ENCODE results near the gene DNASE2. TPM values are rescaled to one million over a fixed set of nuclear protein-coding genes. Genes with fewer than 3 reads are reported as not detected.

DNASE2 gene
- polyA plus RNA-seq, 3 donors: 38.8 to 91.6 (median 44.8) TPM

DNA sequence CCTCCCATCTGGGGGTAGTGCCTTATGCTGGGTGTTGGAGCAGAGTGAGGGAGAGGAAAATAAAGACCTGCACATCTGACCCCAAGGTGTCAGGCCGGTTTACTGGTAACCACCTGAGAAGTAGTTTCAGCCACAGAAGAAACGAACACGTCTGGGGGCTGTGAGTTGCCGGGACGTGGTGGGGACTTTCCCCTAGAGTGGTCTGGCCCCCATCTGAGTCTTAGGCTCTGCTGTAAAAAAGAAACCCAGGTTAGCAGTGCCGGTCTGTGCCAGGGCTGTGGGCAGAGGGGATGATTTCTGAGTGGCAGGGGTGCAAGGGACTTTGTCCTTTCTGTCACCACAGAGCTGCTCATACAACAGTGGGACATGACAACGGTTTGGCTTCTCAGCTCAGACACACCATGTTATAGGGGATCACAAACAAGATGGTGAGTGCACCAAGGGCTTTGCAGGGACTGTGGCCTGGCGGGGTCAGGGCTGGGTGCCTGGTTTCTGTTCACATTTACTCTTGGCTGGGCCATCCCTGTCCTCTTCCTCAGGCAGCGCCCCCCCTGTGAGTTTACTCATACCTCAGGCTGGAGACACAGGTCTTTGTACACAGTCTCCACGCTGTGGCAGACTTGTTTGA is 18.8 kb upstream of the DNASE2 start:
- Histone ChIP-seq H3K4me2 (replicated peaks; ENCODE audit: extremely low read depth, low read length, poor library complexity, severe bottlenecking) (no peak overlapping the region), H3K79me2 (ENCODE audit: insufficient read depth, low read length) (no peaks in the 10 kb centered on the region), H3K4me1 (ENCODE audit: control insufficient read depth in 1 of 2, insufficient read depth in 2 of 2, low read length in 2 of 2) (no peaks in the 10 kb centered on the region), H3K9ac (ENCODE audit: insufficient read depth, low read length, poor library complexity, severe bottlenecking) (no peak overlapping the region), H3K27me3 (ENCODE audit: control insufficient read depth in 2 of 2, insufficient read depth in 2 of 2, low read length in 2 of 2) (no peaks in the 10 kb centered on the region), H4K20me1 (ENCODE audit: insufficient read depth, low read length) (no peaks in the 10 kb centered on the region), H3K36me3 (replicated peaks in 1 of 2; ENCODE audit: control insufficient read depth in 1 of 2, insufficient read depth in 2 of 2, low read length in 2 of 2) (peaks cover 29 to 49% of the 10 kb centered on the region in 2 donors), H3K4me3 (replicated peaks in 1 of 3; ENCODE audit: low read depth in 2 of 3, low read length in 3 of 3) (no peak overlapping the region), H3K9me3 (replicated peaks in 1 of 2; ENCODE audit: control insufficient read depth in 1 of 2, insufficient read depth in 1 of 2, low read length in 2 of 2) (no peaks in the 10 kb centered on the region), H2AFZ (ENCODE audit: insufficient read depth, low read depth, low read length, poor library complexity, severe bottlenecking) (no peak overlapping the region), H3K27ac (ENCODE audit: low read depth in 1 of 2, low read length in 2 of 2) (no peak overlapping the region)
- Mint-ChIP-seq H3K4me3 (no peak overlapping the region), H3K9me3 (no peaks in the 10 kb centered on the region), H3K36me3 (peaks cover 38 to 66% of the 10 kb centered on the region in 2 donors), H3K27me3 (ENCODE audit: low read depth in 3 of 3) (peaks cover 0 to 3% (median 0%) of the 10 kb centered on the region in 3 donors), H3K27ac (no peak overlapping the region), H3K4me1 (no peaks in the 10 kb centered on the region)
- no peak for DNase-seq
- TF ChIP-seq, protein P1, sequence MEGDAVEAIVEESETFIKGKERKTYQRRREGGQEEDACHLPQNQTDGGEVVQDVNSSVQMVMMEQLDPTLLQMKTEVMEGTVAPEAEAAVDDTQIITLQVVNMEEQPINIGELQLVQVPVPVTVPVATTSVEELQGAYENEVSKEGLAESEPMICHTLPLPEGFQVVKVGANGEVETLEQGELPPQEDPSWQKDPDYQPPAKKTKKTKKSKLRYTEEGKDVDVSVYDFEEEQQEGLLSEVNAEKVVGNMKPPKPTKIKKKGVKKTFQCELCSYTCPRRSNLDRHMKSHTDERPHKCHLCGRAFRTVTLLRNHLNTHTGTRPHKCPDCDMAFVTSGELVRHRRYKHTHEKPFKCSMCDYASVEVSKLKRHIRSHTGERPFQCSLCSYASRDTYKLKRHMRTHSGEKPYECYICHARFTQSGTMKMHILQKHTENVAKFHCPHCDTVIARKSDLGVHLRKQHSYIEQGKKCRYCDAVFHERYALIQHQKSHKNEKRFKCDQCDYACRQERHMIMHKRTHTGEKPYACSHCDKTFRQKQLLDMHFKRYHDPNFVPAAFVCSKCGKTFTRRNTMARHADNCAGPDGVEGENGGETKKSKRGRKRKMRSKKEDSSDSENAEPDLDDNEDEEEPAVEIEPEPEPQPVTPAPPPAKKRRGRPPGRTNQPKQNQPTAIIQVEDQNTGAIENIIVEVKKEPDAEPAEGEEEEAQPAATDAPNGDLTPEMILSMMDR (IDR thresholded peaks at IDR 0.05): no peak
- 99% methylated on average over 8 of the region's 10 CpGs for WGBS (ENCODE audit: insufficient coverage)
- intact Hi-C loops (cut with micrococcal nuclease): no loop called here

GRCh38 chr19:12896460-12896859 is 15.2 kb upstream of the DNASE2 start:
- Histone ChIP-seq H3K36me3 (replicated peaks in 1 of 2; ENCODE audit: control insufficient read depth in 1 of 2, insufficient read depth in 2 of 2, low read length in 2 of 2) (peaks cover 43 to 70% of the 10 kb centered on the region in 2 donors), H3K4me2 (replicated peaks; ENCODE audit: extremely low read depth, low read length, poor library complexity, severe bottlenecking) (no peak overlapping the region), H3K9me3 (replicated peaks in 1 of 2; ENCODE audit: control insufficient read depth in 1 of 2, insufficient read depth in 1 of 2, low read length in 2 of 2) (no peaks in the 10 kb centered on the region), H3K4me3 (replicated peaks in 1 of 3; ENCODE audit: low read depth in 2 of 3, low read length in 3 of 3) (no peak overlapping the region), H4K20me1 (ENCODE audit: insufficient read depth, low read length) (peaks cover 5% of the 10 kb centered on the region), H3K27ac (ENCODE audit: low read depth in 1 of 2, low read length in 2 of 2) (no peak overlapping the region), H3K9ac (ENCODE audit: insufficient read depth, low read length, poor library complexity, severe bottlenecking) (no peak overlapping the region), H3K27me3 (ENCODE audit: control insufficient read depth in 2 of 2, insufficient read depth in 2 of 2, low read length in 2 of 2) (no peaks in the 10 kb centered on the region), H3K4me1 (ENCODE audit: control insufficient read depth in 1 of 2, insufficient read depth in 2 of 2, low read length in 2 of 2) (peaks cover 6 to 7% of the 10 kb centered on the region in 2 donors), H3K79me2 (ENCODE audit: insufficient read depth, low read length) (peaks cover 7% of the 10 kb centered on the region), H2AFZ (ENCODE audit: insufficient read depth, low read depth, low read length, poor library complexity, severe bottlenecking) (no peak overlapping the region)
- WGBS (ENCODE audit: insufficient coverage): 98% methylated on average over 17 of the region's 17 CpGs
- DNase-seq: no peak
- Mint-ChIP-seq H3K27ac (no peak overlapping the region), H3K9me3 (no peaks in the 10 kb centered on the region), H3K36me3 (peaks cover 55 to 69% of the 10 kb centered on the region in 2 donors), H3K4me3 (no peak overlapping the region), H3K4me1 (peaks cover 8% of the 10 kb centered on the region), H3K27me3 (ENCODE audit: low read depth in 3 of 3) (peaks cover 0 to 6% (median 0%) of the 10 kb centered on the region in 3 donors)
- TF ChIP-seq, protein P1 (IDR thresholded peaks at IDR 0.05): no peak
- intact Hi-C loops (cut with micrococcal nuclease): no loop called here
